ENCODE data around the gene DYRK1A.
A peak's percentile ranks its signal among the peaks of the same experiment; 100 is the strongest.

Gene DYRK1A

GRCh38 chr21:37554661-37555379 is 188.2 kb downstream of the DYRK1A start:
- no peak for DNase-seq

- no peak for DNase-seq
Measured at GRCh38 chr21:37555672-37556261, 189.2 kb downstream of the DYRK1A start.

- no peak for DNase-seq
Measured at GRCh38 chr21:37557261-37557950, 190.8 kb downstream of the DYRK1A start.

- no peak for DNase-seq
Measured at GRCh38 chr21:37558676-37559211, 192.2 kb downstream of the DYRK1A start.

DNA sequence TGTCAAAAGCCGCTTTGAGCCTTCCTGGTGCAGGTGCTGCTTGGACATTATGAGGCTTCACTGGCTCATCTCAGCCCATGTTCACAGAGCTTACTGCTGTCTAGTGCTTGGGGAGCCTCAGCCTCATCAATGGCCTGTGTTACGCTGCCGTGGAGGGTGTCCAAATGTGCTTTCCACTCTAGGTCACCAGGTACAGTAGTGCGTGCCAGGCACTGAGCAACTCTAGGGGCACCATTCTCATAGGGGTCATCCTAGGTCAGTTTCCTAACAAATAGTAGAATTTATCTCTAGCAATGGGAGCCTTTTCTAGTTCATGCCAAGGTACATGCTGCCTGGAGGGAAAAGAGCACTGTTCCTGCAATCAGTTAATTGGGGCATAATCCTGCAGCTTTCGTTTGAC is 193.8 kb downstream of the DYRK1A start:
- DNase-seq: no peak

- no peak for DNase-seq
Measured at GRCh38 chr21:37561506-37561905, 194.9 kb downstream of the DYRK1A start.

GRCh38 chr21:37561941-37562919 is 195.7 kb downstream of the DYRK1A start:
- no peak for DNase-seq

DNA sequence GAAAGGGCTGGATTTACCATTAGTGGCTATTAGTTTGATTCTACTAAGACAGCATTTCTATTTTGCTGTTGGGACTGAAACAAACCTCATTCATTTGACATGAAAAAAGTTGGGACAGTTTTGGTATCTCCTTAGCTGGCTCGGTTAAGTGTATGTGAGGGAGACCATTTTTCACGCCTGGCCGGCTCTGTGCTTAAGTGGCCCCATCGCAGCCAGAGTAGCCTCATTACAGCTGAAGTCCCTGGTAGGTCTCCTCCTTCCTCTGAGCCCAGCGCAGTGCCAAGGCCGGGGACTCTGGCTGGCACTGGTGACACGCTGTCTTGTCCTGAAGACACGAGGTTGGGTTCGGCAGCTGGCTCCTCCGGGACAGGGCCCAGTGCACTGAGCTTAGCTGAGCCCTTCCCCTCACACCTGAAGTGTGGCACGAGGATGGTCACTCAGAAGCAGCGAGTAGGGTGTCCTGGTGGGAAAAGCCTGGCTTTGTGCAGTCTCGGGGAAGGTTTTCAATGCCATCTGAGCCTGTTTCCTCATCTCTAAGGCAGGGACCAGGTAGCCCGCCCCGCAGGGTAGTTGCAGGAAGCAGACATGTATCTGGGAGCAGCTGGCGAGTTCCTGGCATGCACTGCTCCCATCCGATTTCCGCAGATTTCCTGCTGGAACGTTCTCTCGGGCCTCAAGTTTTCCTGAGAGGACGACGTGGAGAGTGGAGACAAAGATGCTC is 196.5 kb downstream of the DYRK1A start:
- DNase-seq: no peak

- DNase-seq: peak; percentile 98
Measured at GRCh38 chr21:37563641-37564340, 197.2 kb downstream of the DYRK1A start.

DNA sequence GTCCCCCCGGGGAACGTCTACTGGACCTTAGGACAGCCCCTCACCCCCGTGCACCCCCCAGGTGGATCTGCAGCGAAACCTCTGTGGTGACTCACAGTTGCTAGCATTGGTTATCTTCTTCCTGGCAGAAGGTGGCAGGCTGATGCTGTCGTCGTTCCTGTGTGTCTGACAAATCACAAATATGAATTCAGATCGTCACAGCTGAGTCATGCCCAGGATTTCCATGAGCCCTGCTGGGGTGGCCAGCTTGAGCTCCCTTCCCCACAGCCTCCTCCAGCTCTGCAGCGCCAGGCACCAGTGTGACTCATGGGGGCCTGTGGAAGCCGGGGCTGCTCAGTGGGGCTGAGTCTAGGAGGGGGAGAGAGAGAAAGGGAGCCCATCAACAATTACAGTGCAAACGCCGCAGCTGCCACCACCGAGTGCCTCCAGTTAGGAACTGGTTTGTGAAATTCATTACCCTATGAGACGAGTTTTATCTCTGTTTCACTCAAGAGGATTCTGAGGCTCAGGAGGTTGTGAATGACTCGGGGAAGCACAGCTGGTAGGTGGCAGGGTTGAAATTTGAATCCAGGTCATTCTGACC is 197.9 kb downstream of the DYRK1A start:
- peak; percentile 88 for DNase-seq

- peak; percentile 77 for DNase-seq
Measured at GRCh38 chr21:37564924-37565529, 198.5 kb downstream of the DYRK1A start.

DNA sequence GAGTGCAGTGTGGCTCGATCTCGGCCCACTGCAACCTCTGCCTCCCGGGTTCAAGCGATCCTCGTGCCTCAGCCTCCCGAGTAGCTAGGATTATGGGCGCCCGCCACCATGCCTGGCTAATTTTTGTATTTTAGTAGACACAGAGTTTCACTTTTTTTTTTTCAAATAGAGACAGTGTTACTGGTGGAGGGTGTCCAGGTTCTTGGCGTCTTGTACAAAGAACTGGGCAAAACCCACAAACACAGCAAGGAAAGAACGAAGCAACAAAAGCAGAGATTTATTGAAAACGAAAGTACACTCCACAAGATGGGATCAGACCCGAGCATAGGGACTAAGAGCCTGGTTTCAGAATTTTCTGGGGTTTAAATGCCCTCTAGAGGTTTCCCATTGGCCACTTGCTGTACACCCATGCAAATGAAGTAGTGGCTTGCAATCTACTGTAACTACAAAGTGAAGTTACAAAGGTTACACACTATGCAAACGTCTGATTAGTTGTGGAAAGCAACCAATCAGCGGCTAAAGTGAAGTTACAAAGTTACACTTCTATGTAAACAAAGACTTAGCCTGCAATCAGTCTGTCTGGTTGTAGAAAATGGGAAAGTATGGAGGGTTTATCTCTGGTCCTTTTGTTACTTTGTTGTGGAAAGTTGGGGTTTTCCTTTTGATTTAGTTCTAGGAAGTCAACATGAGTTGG is 199.1 kb downstream of the DYRK1A start:
- no peak for DNase-seq

DNA sequence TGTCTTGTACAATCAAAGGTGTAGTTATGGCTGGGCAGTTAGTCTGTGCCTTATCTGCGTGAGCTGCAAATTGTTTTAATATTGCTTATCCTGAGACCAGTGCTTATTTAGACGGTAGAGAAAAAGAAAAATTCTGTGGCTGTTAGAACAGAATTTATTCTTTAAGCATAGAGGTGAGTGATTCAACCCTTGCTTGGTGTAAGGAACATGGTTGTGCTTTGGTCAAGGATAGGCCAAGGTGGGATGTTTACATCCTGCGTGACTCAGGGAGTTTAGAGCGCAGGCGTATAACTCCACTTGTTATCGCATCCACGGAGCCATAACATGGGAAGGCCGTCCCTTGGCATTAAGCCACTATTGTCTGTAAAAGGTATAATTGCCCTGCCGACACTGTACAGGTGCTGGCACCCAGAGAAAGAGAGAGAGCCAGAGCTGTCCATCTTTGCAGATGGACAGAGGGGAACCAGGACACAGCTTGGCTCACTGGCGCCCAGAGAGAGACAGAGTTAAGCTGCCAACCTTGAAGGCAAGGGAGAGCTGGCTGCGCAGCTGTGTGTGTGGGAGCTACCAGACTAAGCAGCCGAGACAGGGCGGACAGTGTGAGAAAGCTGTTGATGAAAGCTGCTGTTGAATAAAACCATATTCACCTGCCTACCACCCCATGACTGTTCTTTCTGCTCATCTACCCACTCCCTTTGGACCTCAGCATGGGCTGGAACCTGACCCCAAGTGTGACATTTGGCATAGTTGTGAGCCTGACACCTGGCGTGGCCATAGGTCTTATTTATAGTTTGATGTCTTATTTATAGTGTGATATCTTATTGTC is 200.4 kb downstream of the DYRK1A start:
- DNase-seq: no peak

- DNase-seq: no peak
Measured at GRCh38 chr21:37568415-37568814, 201.8 kb downstream of the DYRK1A start.

DNA sequence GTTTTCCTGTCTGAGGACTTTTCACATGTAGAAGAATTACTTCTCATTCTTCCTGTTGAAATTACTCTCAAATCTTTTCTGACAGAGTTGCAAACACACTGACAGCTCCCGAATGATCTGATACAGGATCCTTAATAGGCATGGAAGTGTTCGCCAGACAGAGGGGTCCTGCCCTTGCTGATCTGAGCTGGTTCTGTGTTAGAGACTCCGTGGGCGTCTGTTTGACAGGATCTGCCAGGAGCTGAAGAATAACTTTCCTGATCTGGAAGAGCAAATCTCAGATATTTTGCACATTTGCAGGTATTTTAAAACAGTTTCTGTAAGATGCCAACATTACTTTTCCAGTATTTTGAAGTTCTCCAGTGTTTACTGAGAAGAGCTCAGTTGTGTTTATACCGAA is 202.3 kb downstream of the DYRK1A start:
- no peak for DNase-seq

DNA sequence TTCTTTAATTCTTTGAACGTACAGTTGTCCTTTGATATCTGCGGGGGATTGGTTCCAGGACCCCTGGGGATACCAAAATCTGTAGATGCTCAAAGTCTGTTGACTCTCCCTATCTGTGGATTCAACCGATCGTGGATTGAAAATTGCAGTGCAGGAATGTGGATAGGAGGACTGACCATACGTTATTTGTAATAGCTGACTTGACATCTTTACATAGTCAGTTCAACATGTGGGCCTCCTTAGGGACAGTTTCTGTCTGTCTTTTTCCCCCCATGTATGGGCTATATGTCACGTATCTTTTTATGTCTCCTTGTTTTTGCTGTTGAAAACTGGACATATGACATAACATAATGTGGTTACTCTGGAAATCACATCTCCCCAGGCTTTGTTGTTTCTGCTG is 204.9 kb downstream of the DYRK1A start:
- no peak for DNase-seq

DNA sequence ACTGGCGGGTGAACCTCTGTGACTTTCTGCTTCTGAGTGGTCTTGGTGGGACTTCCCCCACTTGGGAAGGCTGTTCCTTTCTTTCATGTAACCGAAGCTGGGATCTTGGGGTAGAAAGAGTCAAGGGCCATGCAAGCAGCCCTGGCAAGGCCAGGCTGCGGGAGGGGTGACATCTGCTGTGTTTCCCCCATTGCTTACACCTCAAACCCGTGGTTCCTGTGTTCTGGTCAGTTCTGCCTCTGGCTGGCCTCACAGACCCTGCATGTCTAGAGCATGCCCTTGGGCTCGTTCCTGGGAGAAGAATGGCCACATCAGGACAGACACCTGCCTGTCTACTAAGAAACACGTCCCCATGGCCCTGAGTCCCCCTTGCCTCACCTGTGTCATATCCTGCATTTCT is 207.7 kb downstream of the DYRK1A start:
- DNase-seq: no peak

GRCh38 chr21:37574751-37575150 is 208.2 kb downstream of the DYRK1A start:
- no peak for DNase-seq

- DNase-seq: no peak
Measured at GRCh38 chr21:37575580-37575979, 209.0 kb downstream of the DYRK1A start.

Data from NCI-H345 (cell line).